Upper lobe of right lung (tissue), 1 donor: ENCODE measurements around the gene AMACR. TPM values are rescaled to one million over a fixed set of nuclear protein-coding genes. Genes with fewer than 3 reads are reported as not detected.

Experiments used
- ATAC-seq: fragments of 200-7000 bp; cut with Tn5 transposase; one replicate; pipeline ENCODE4 v1.9.1; 2020; ENCODE audit warnings: mild to moderate bottlenecking, moderate library complexity
- DNase-seq: peaks from one replicate; pipeline ENCODE4 v3.0.0-alpha.2; 2020
- H3K27ac ChIP-seq: fragments of 200-600 bp; one replicate; pipeline ENCODE4 v1.8.0; 2022
- H3K27me3 ChIP-seq: fragments of 200-600 bp; one replicate; pipeline ENCODE4 v1.8.0; 2022; ENCODE audit warnings: mild to moderate bottlenecking
- H3K36me3 ChIP-seq: fragments of 200-600 bp; one replicate; pipeline ENCODE4 v1.8.0; 2022
- H3K4me1 ChIP-seq: fragments of 200-600 bp; one replicate; pipeline ENCODE4 v1.8.0; 2022
- H3K4me3 ChIP-seq: fragments of 200-600 bp; one replicate; pipeline ENCODE4 v1.8.0; 2022; ENCODE audit warnings: mild to moderate bottlenecking
- H3K9me3 ChIP-seq: fragments of 200-600 bp; one replicate; pipeline ENCODE4 v1.8.0; 2022
- CTCF ChIP-seq: fragments of 200-600 bp; IDR thresholded peaks from one replicate; pipeline ENCODE4 v1.8.0; 2022; ENCODE audit warnings: antibody characterized with exemption
- intact Hi-C: fragments of 100-400 bp; cut with DNase I; formaldehyde crosslinking; loops from one replicate; pipeline ENCODE4 v1.11.0; 2022
- long read RNA-seq: library from polyadenylated mRNA; unstranded; transcript quantifications from one replicate; pipeline ENCODE4 v2.0.0, GENCODE V29; 2021
- total RNA-seq: library from RNA; stranded (reverse); fragmentation: NEBNext Ultra II Directional; extraction: Animal tissue kit (Norgen Biotek cat#: 25700); gene quantifications from one replicate; pipeline ENCODE4 v1.2.1, GENCODE V29; 2021
- donor health status: DM: no; HTN: yes; CAD: no; lungs with severe emphysema.

Gene AMACR
- total RNA-seq: 9.1 TPM
- long read RNA-seq, full-length matches to known transcripts: 15 of 17 reads
- long read RNA-seq, partial matches to known transcripts: 2 of 17 reads
- long read RNA-seq, other reads (novel, unspliced or antisense): 0 of 17 reads

- Histone ChIP-seq H3K36me3 (peaks cover 10% of the 10 kb centered on the region), H3K9me3 (no peaks in the 10 kb centered on the region), H3K27ac (peak within 1 kb of the TSS; percentile 86), H3K4me3 (peak within 1 kb of the TSS; percentile 79), H3K4me1 (peaks cover 19% of the 10 kb centered on the region), H3K27me3 (no peaks in the 10 kb centered on the region)
- intact Hi-C loops: no loop called here
- TF ChIP-seq CTCF: peak; percentile 15
- ATAC-seq (peak; percentile 98), DNase-seq (peak; percentile 96)
Measured at GRCh38 chr5:34007621-34008600, at the start of gene AMACR. AMACR (minus strand) TSS chr5:34008050; CDS start chr5:34008019, 31 bp downstream.

- no peak for ATAC-seq
- H3K27ac ChIP-seq: no peak overlapping the region
- no peaks in the 10 kb centered on the region for H3K36me3 ChIP-seq
- no peak overlapping the region for H3K4me3 ChIP-seq
- H3K4me1 ChIP-seq: no peaks in the 10 kb centered on the region
- no peaks in the 10 kb centered on the region for H3K27me3 ChIP-seq
- intact Hi-C loops: no loop called here
- H3K9me3 ChIP-seq: no peaks in the 10 kb centered on the region
- no peak for TF ChIP-seq CTCF
- no peak for DNase-seq
Measured at GRCh38 chr5:34057569-34057968, 49.7 kb upstream of the AMACR start.

GRCh38 chr5:34057118-34057517 lies 49.3 kb upstream of the AMACR start:
- no peaks in the 10 kb centered on the region for H3K4me1 ChIP-seq
- ATAC-seq (no peak), DNase-seq (no peak)
- intact Hi-C loops: no loop called here
- no peak for TF ChIP-seq CTCF
- no peaks in the 10 kb centered on the region for H3K36me3 ChIP-seq
- H3K27me3 ChIP-seq: no peaks in the 10 kb centered on the region
- H3K27ac ChIP-seq: no peak overlapping the region
- no peak overlapping the region for H3K4me3 ChIP-seq
- H3K9me3 ChIP-seq: no peaks in the 10 kb centered on the region

GRCh38 chr5:34055667-34056066 lies 47.8 kb upstream of the AMACR start:
- H3K27me3 ChIP-seq: no peaks in the 10 kb centered on the region
- DNase-seq: no peak
- TF ChIP-seq CTCF: no peak
- ATAC-seq: no peak
- H3K36me3 ChIP-seq: no peaks in the 10 kb centered on the region
- intact Hi-C loops: no loop called here
- H3K9me3 ChIP-seq: no peaks in the 10 kb centered on the region
- no peak overlapping the region for H3K4me3 ChIP-seq
- no peak overlapping the region for H3K27ac ChIP-seq
- H3K4me1 ChIP-seq: no peaks in the 10 kb centered on the region

- no peak for DNase-seq
- intact Hi-C loops: no loop called here
- Histone ChIP-seq H3K27ac (no peak overlapping the region), H3K4me3 (no peak overlapping the region), H3K9me3 (no peaks in the 10 kb centered on the region), H3K4me1 (no peaks in the 10 kb centered on the region), H3K36me3 (no peaks in the 10 kb centered on the region), H3K27me3 (no peaks in the 10 kb centered on the region)
- ATAC-seq: no peak
- no peak for TF ChIP-seq CTCF
Measured at GRCh38 chr5:34054400-34054729, 46.5 kb upstream of the AMACR start.
